Common myeloid progenitor, CD34-positive (primary cell): ENCODE measurements around the gene HADH.

Experiments used
- CTCF ChIA-PET: fragments of 350-600 bp; sonication (Branson Sonifier 250); formaldehyde crosslinking; loops from one replicate; lab custom pipeline; 2021; ENCODE audit warnings: antibody characterized with exemption; lab: Charles Lee
- POLR2A ChIA-PET: fragments of 350-600 bp; sonication (Branson Sonifier 250); formaldehyde crosslinking; loops from one replicate; lab custom pipeline; 2021; ENCODE audit warnings: antibody characterized with exemption; lab: Charles Lee
- DNase-seq, 3 donors: peaks; one replicate each; pipeline versions ENCODE4 v3.0.0 to v3.0.0-alpha.2; 2013
- H3K27ac ChIP-seq, 2 experiments: 1 replicate in 1 of 2; 2 replicates in 1 of 2; pipeline ENCODE4 v1.7.0; 2013; ENCODE audit warnings: inconsistent platforms in 2 of 2, low read length in 2 of 2, mild to moderate bottlenecking in 2 of 2, low read depth in 1 of 2, moderate library complexity in 1 of 2; ENCODE audit not compliant: severe bottlenecking in 2 of 2, insufficient read depth in 1 of 2, poor library complexity in 1 of 2
- H3K27me3 ChIP-seq, 5 experiments: replicated peaks in 2 of 5; 1 replicate in 3 of 5; 2 replicates in 2 of 5; pipeline versions ENCODE4 v1.6.1 to v1.7.0; 2013; ENCODE audit warnings: low read length in 4 of 5, mild to moderate bottlenecking in 2 of 5, moderate library complexity in 2 of 5, inconsistent platforms in 1 of 5; ENCODE audit not compliant: insufficient read depth in 5 of 5, control insufficient read depth in 4 of 5
- H3K36me3 ChIP-seq, 4 experiments: 1 replicate in 2 of 4; 2 replicates in 2 of 4; pipeline versions ENCODE4 v1.6.1 to v1.7.0; 2013; ENCODE audit warnings: low read length in 3 of 4, control low read depth in 1 of 4, mild to moderate bottlenecking in 1 of 4; ENCODE audit not compliant: control insufficient read depth in 4 of 4, insufficient read depth in 4 of 4
- H3K4me1 ChIP-seq, 4 experiments: 1 replicate in 3 of 4; 2 replicates in 1 of 4; pipeline versions ENCODE4 v1.6.1 to v1.7.1; 2013; ENCODE audit warnings: low read length in 3 of 4, mild to moderate bottlenecking in 3 of 4, control low read depth in 1 of 4, inconsistent platforms in 1 of 4, moderate library complexity in 1 of 4; ENCODE audit not compliant: control insufficient read depth in 4 of 4, insufficient read depth in 4 of 4; ENCODE audit errors: control extremely low read depth in 1 of 4
- H3K4me3 ChIP-seq, 7 experiments: 1 replicate in 4 of 7; 2 replicates in 3 of 7; pipeline versions ENCODE4 v1.5.1 to v1.7.0; 2013; ENCODE audit warnings: mild to moderate bottlenecking in 7 of 7, low read length in 6 of 7, moderate library complexity in 6 of 7, inconsistent platforms in 2 of 7, low read depth in 2 of 7, control low read depth in 1 of 7; ENCODE audit not compliant: insufficient read depth in 4 of 7, control insufficient read depth in 1 of 7; ENCODE audit errors: extremely low read depth in 1 of 7
- H3K9me3 ChIP-seq, 5 experiments: 1 replicate in 4 of 5; 2 replicates in 1 of 5; pipeline versions ENCODE4 v1.6.1 to v1.7.1; 2013; ENCODE audit warnings: low read length in 4 of 5, mild to moderate bottlenecking in 2 of 5, inconsistent platforms in 1 of 5, low read depth in 1 of 5, moderate library complexity in 1 of 5; ENCODE audit not compliant: control insufficient read depth in 4 of 5, insufficient read depth in 2 of 5; ENCODE audit errors: control extremely low read depth in 1 of 5
- WGBS: methylation state at CpG from one replicate; pipeline ENCODE4 v1.1.5; 2013; ENCODE audit not compliant: insufficient coverage; 5-methylcytosine and 5-hydroxymethylcytosine counted together

The HADH gene

DNA sequence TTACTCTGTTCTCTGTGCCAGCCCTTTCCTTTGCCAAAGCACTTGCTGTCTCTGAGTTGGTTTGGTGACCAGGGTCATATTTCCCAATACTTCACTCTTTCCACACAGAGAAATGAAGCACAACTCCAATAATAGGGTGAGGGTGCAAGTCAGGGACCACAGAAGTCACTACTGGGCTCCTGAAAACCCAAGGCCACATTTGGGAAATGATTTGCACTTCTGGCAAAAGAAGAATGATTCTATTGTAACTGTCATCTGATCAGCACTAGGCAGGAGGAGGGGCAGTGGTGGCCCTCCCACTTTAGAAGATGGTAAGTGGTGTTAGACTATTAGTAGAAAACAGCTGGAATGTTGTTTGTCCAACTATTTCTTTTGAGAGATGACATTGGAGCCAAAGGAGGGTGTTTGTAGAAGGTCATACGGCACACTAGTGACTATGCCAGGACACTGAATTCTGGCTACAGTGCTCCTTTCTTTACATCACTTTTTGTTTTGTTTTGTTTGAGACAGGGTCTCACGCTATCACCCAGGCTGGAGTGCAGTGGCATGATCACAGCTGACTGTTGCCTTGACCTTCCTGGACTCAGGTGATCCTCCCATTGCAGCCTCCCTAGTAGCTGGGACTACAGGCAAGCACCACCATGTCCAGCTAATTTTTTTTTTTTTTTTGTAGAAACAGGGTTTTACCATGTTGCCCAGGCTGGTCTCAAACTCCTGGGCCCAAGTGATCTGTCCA, 10.8 kb upstream of the HADH start:
- Histone ChIP-seq H3K27me3 (no peaks in the 10 kb centered on the region), H3K4me3 (no peak overlapping the region), H3K9me3 (peaks cover 0 to 16% (median 0%) of the 10 kb centered on the region in 5 experiments), H3K36me3 (no peaks in the 10 kb centered on the region), H3K4me1 (no peaks in the 10 kb centered on the region), H3K27ac (no peak overlapping the region)
- WGBS = 100% methylated on average over 2 of the region's 2 CpGs
- POLR2A ChIA-PET = no interaction called here
- CTCF ChIA-PET = no interaction called here
- DNase-seq = no peak

DNA sequence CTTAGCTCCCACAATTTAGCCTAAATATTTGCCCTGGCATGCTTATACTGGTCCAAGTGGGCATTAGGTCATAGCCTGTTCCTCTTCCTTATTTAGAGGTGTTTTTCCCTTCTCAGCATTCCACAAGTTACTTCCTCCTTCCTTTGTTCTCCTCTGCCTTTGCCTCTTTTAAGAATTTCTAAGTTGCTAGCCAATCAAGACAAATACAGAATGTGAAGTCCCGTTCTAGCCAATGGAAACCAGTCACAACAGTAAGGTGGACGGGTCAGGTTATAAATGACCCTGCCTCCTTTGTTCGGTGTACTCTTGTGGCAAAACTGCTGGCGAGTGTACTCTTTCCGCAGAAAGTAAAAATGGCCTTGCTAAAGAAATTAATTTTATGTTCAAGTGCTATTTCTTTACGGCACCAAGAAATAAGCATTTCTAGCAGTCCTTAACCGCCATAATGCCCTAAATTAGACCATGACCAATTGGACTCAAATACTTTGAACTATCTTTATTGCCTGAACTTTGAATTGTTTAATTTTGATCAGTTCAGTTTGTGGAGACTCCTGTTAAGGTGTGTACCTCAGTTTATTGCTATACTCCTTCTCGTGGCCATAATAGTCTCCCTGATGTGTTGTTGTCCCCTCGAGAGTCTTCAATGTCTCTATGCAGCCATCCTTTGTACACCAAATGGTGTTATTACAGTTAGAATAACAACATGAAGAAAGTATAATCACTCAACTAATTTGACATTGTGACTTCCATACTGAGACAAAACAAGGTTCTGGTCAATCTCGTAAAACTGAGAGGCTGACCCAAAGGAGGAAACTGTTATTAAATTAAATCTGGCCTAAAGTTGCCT, 1.6 kb upstream of the HADH start:
- Histone ChIP-seq H3K4me3 (no peak overlapping the region), H3K27ac (no peak overlapping the region)
- CTCF ChIA-PET = no interaction called here

DNA sequence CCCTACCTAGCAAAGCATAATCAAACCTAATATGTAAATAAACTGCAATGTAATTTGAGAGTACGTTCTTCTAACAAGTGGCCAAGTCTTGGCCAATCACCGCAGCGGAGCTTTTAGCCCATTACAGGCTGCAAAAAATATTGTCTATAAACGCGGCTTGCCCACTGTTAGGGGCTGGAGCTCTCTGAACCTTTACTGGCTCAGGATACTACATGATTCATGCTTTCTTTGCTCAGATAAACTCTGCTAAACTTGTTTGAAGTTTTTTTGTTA, 990 bp upstream of the HADH start:
- POLR2A ChIA-PET = no interaction called here
- DNase-seq = no peak

More for the DNA sequence above, 1.6 kb upstream of the HADH start:
- Histone ChIP-seq H3K4me1 (peaks cover 9 to 30% (median 23%) of the 10 kb centered on the region in 4 experiments), H3K9me3 (no peaks in the 10 kb centered on the region), H3K36me3 (peaks cover 0 to 3% (median 0%) of the 10 kb centered on the region in 4 experiments), H3K27me3 (no peaks in the 10 kb centered on the region)
- POLR2A ChIA-PET = no interaction called here
- 100% methylated on average over 3 of the region's 10 CpGs for WGBS
- DNase-seq = no peak

DNA sequence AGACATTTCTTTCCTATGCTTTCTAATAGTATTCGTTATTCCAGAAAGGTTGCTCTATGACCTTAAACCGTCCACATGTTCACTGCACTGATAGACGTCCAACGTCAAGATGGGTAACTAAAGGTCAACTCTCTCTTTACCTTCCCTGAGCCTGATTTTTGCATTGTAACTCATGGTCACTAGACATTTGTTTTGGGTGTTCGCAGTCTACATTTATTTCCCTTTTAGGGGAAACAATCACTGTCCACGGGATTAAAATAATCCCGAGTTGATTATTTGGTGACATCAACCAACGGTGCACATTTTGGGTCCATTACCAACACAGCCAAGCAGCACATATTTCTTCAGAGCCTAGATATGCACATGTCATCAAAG, 540 bp upstream of the HADH start:
- CTCF ChIA-PET = no interaction called here
- peaks cover 0 to 4% (median 0%) of the 10 kb centered on the region in 4 experiments for H3K36me3 ChIP-seq
- peak overlapping the region in 1 of 2 experiments; percentile 43 for H3K27ac ChIP-seq
- peak overlapping the region in 6 of 7 experiments; percentile 63 to 91 (median 80) for H3K4me3 ChIP-seq
- WGBS = 13% methylated on average over 8 of the region's 8 CpGs
- no peaks in the 10 kb centered on the region for H3K9me3 ChIP-seq
- DNase-seq = no peak
- POLR2A ChIA-PET = no interaction called here
- H3K27me3 ChIP-seq = no peaks in the 10 kb centered on the region
- peaks cover 11 to 39% (median 28%) of the 10 kb centered on the region in 4 experiments for H3K4me1 ChIP-seq

More for the DNA sequence above, 990 bp upstream of the HADH start:
- H3K9me3 ChIP-seq = no peaks in the 10 kb centered on the region
- peaks cover 0 to 4% (median 0%) of the 10 kb centered on the region in 4 experiments for H3K36me3 ChIP-seq
- H3K27ac ChIP-seq = peak overlapping the region in 1 of 2 experiments; percentile 43
- CTCF ChIA-PET = no interaction called here
- H3K27me3 ChIP-seq = no peaks in the 10 kb centered on the region
- peak overlapping the region in 3 of 7 experiments; percentile 63 to 91 (median 71) for H3K4me3 ChIP-seq
- H3K4me1 ChIP-seq = peaks cover 9 to 35% (median 25%) of the 10 kb centered on the region in 4 experiments
- WGBS = 92% methylated on average over 5 of the region's 5 CpGs

DNA sequence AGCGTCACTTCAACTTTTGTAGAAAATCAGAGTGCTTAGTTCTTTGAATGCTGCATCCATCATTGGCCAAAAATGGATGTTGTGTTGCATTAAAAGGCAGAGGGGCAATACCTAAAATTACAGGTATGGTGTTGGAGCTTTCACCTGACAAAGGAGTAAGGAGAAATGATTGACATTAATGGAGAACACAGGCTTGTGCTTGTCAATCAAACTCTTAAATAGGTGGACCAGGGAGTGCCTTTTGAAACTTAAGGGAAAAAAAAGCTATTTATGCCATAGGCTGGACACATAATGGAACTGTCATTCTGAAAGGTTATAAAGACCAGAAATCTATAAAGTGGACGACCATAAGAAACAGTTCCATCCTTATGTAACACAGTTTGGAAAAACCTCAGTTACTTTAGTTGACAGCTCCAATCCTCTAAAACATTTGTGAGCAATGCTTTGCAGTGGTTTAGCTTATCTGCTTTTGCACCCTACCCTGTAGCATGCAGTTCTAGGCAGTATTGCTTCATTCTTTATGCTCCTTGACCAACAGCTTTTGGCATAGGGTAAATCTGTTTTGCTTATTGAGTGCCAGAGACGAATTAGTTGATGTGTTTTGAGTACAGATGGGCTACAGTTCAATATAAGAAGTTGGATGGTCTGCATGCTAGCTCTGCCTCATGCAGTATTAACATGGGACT, 2.4 kb downstream of the HADH start:
- Histone ChIP-seq H3K36me3 (peaks cover 0 to 11% (median 6%) of the 10 kb centered on the region in 4 experiments), H3K27ac (no peak overlapping the region), H3K4me3 (peak overlapping the region in 2 of 7 experiments; percentile 11 to 84), H3K4me1 (peaks cover 16 to 51% (median 37%) of the 10 kb centered on the region in 4 experiments), H3K9me3 (no peaks in the 10 kb centered on the region), H3K27me3 (no peaks in the 10 kb centered on the region)
- ChIA-PET POLR2A (no interaction called here), CTCF (no interaction called here)
- WGBS = 86% methylated on average over 2 of the region's 3 CpGs
- DNase-seq = no peak

DNA sequence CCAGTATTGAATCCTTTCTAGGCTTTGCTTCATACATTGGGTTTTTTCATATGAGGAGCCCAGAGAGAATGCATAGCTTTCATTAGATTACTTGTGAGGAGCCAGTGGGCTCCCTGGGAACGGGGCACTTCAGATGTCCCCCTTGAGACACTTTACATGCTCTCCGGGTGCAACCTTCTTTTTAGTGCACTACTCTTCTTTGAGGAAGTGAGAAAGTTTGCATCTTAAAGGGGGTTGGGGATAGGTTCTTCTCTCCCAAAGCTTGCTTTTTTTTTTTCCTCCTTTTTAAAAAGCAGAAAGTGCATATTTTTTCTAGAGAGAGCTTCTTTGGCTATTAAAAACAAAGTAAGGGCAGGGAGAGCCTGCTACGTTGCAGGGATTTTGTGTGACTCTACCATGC, 4.3 kb downstream of the HADH start:
- ChIA-PET POLR2A (no interaction called here), CTCF (interaction anchor here (2.7 kb wide), 1 partner anchor 25 kb away, joined by 11 read pairs; no protein-coding TSS in a partner anchor)
- H3K9me3 ChIP-seq = no peaks in the 10 kb centered on the region
- H3K4me3 ChIP-seq = no peak overlapping the region
- no peaks in the 10 kb centered on the region for H3K27me3 ChIP-seq
- DNase-seq = peak in 2 of 3 donors; percentile 10 to 22
- H3K27ac ChIP-seq = no peak overlapping the region
- WGBS = 63% methylated on average over 3 of the region's 3 CpGs
- H3K4me1 ChIP-seq = peaks cover 11 to 58% (median 39%) of the 10 kb centered on the region in 4 experiments
- H3K36me3 ChIP-seq = peaks cover under 1 to 19% (median 8%) of the 10 kb centered on the region in 4 experiments
